Naive thymus-derived CD4-positive, alpha-beta T cell (primary cell): ENCODE results near the gene CPB2. TPM values are rescaled to one million over a fixed set of nuclear protein-coding genes. Genes with fewer than 3 reads are reported as not detected.

Source experiments
- ATAC-seq: fragments of 150-1000 bp; cut with Tn5 transposase; 2 replicates; pipeline ENCODE4 v1.10.0; 2021; ENCODE audit warnings: mild to moderate bottlenecking, moderate library complexity
- CTCF ChIA-PET: fragments of 350-600 bp; sonication (Branson Sonifier 250); formaldehyde crosslinking; loops from one replicate; lab custom pipeline; 2021; ENCODE audit warnings: antibody characterized with exemption; lab: Charles Lee
- POLR2A ChIA-PET: fragments of 350-600 bp; sonication (Branson Sonifier 250); formaldehyde crosslinking; loops from one replicate; lab custom pipeline; 2021; ENCODE audit warnings: antibody characterized with exemption, inconsistent platforms; lab: Charles Lee
- DNase-seq, 9 donors: peaks; one replicate each; pipeline versions ENCODE4 v3.0.0 to v3.0.0-alpha.2; 2020 to 2022; ENCODE audit warnings: mixed read lengths in 1 of 9
- H3K27ac ChIP-seq: one replicate; pipeline ENCODE4 v1.7.0; 2013; ENCODE audit warnings: mild to moderate bottlenecking, low read depth, low read length, moderate library complexity
- H3K27me3 ChIP-seq, 2 donors: one replicate each; pipeline ENCODE4 v1.7.0; 2013; ENCODE audit warnings: low read length in 2 of 2, mild to moderate bottlenecking in 2 of 2, moderate library complexity in 2 of 2; ENCODE audit not compliant: control insufficient read depth in 2 of 2, insufficient read depth in 2 of 2
- H3K36me3 ChIP-seq, 3 experiments: 1 replicate in 2 of 3; 2 replicates in 1 of 3; pipeline ENCODE4 v1.7.0; 2013; ENCODE audit warnings: low read length in 3 of 3, mild to moderate bottlenecking in 3 of 3, moderate library complexity in 1 of 3; ENCODE audit not compliant: insufficient read depth in 3 of 3, control insufficient read depth in 2 of 3
- H3K4me1 ChIP-seq, 2 donors: one replicate each; pipeline ENCODE4 v1.7.0; 2013; ENCODE audit warnings: low read length in 2 of 2, mild to moderate bottlenecking in 2 of 2, moderate library complexity in 1 of 2; ENCODE audit not compliant: control insufficient read depth in 2 of 2, insufficient read depth in 2 of 2
- H3K4me3 ChIP-seq: 2 replicates; pipeline ENCODE4 v1.7.0; 2013; ENCODE audit warnings: mild to moderate bottlenecking, low read length
- H3K9me3 ChIP-seq, 3 experiments: 1 replicate in 2 of 3; 2 replicates in 1 of 3; pipeline ENCODE4 v1.7.0; 2013; ENCODE audit warnings: low read length in 3 of 3; ENCODE audit not compliant: control insufficient read depth in 2 of 3
- H3K27ac Mint-ChIP-seq, 9 donors: one replicate each; pipeline ENCODE4 v1.8.0; 2020 to 2022; ENCODE audit warnings: mixed read lengths in 9 of 9, mild to moderate bottlenecking in 8 of 9, moderate library complexity in 5 of 9, inconsistent platforms in 2 of 9
- H3K27me3 Mint-ChIP-seq, 5 donors: one replicate each; pipeline ENCODE4 v1.8.0; 2021 to 2022; ENCODE audit warnings: mixed read lengths in 5 of 5, mild to moderate bottlenecking in 1 of 5
- H3K36me3 Mint-ChIP-seq, 5 donors: one replicate each; pipeline ENCODE4 v1.8.0; 2020 to 2022; ENCODE audit warnings: mixed read lengths in 5 of 5, mild to moderate bottlenecking in 3 of 5, inconsistent platforms in 1 of 5
- H3K4me1 Mint-ChIP-seq, 7 donors: one replicate each; pipeline ENCODE4 v1.8.0; 2020 to 2022; ENCODE audit warnings: mixed read lengths in 7 of 7, mild to moderate bottlenecking in 3 of 7, inconsistent platforms in 1 of 7
- H3K4me3 Mint-ChIP-seq, 10 donors: one replicate each; pipeline ENCODE4 v1.8.0; 2020 to 2022; ENCODE audit warnings: mild to moderate bottlenecking in 10 of 10, mixed read lengths in 10 of 10, moderate library complexity in 6 of 10, inconsistent platforms in 2 of 10
- H3K9me3 Mint-ChIP-seq, 11 donors: one replicate each; pipeline ENCODE4 v1.8.0; 2020 to 2022; ENCODE audit warnings: mixed read lengths in 11 of 11, mild to moderate bottlenecking in 4 of 11, inconsistent platforms in 1 of 11, moderate library complexity in 1 of 11
- intact Hi-C, 2 donors: fragments of 100-400 bp; cut with micrococcal nuclease; formaldehyde crosslinking; loops; one replicate each; pipeline ENCODE4 v1.15.1; 2023
- polyA plus RNA-seq, 2 donors: library from polyadenylated mRNA; unstranded; fragments of 300-500 nt; fragmentation: Illumina TruSeq; gene quantifications; one replicate each; pipeline ENCODE4 v1.2.3, GENCODE V29; 2021
- total RNA-seq, 6 experiments: library from RNA in 5 of 6; stranded (reverse) in 5 of 6; gene quantifications; 1 replicate in 5 of 6; 2 replicates in 1 of 6; pipeline ENCODE4 v1.2.3 and lab custom pipeline; 2021 to 2026

Gene CPB2
- total and polyA plus RNA-seq, 7 experiments from 2014 or later: not detected

DNA sequence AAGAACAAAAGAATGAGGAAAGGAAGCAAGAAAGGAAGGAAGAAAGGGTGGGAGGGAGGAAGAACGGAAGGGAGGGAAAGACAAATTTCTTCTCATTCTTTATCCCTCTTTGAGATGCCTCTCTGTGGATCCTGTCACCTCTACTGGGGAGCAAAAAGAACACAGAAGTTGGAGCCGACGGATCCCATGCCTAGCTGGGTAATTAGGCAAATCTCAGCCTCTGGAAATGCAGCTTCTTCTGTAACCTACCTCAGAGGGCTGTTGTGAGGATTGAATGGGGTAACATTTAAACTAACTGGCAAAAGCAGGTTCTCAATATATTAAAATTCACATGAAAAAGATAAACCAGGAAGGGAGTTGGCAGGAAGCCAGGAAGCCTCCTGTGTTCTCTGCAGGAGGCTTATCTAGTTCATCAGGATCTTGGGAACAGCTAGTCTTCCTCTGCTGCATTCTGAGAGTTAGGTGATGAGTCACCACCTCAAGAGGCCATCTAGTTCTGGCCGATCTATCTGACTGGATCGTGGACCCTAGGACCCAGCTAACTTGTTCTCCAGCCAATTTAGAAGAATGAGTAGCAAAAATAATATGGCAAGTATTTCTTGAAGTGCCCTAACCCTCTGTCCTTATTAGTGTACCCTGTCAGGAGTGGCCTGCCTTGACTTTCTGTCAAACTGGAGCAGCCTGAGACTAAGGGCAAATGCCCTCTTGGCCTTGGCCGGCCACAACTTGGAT is 15.2 kb upstream of the CPB2 start:
- Histone ChIP-seq H3K4me3 (no peak overlapping the region), H3K9me3 (no peaks in the 10 kb centered on the region), H3K27me3 (no peaks in the 10 kb centered on the region), H3K27ac (no peak overlapping the region), H3K36me3 (no peaks in the 10 kb centered on the region), H3K4me1 (peaks cover 11 to 20% of the 10 kb centered on the region in 2 donors)
- Mint-ChIP-seq H3K4me1 (peaks cover 12 to 53% (median 44%) of the 10 kb centered on the region in 7 donors), H3K4me3 (peak overlapping the region in 1 of 10 donors; percentile 41), H3K27ac (peak overlapping the region in 2 of 9 donors; percentile 9 to 36), H3K27me3 (peaks cover 0 to 30% (median 0%) of the 10 kb centered on the region in 5 donors), H3K9me3 (no peaks in the 10 kb centered on the region), H3K36me3 (no peaks in the 10 kb centered on the region)
- intact Hi-C loops: loop anchor here in 1 of 2 donors (10.0 kb wide), 1 partner anchor 145 kb away; no protein-coding TSS in a partner anchor
- ATAC-seq (no peak), DNase-seq (no peak)
- POLR2A ChIA-PET: interaction anchor here (1.1 to 1.2 kb wide), 2 partner anchors 28 to 63 kb away, joined by 3 read pairs; no protein-coding TSS in a partner anchor
- CTCF ChIA-PET: interaction anchor here (0.7 kb wide), 1 partner anchor 12 kb away, joined by 3 read pairs; no protein-coding TSS in a partner anchor

DNA sequence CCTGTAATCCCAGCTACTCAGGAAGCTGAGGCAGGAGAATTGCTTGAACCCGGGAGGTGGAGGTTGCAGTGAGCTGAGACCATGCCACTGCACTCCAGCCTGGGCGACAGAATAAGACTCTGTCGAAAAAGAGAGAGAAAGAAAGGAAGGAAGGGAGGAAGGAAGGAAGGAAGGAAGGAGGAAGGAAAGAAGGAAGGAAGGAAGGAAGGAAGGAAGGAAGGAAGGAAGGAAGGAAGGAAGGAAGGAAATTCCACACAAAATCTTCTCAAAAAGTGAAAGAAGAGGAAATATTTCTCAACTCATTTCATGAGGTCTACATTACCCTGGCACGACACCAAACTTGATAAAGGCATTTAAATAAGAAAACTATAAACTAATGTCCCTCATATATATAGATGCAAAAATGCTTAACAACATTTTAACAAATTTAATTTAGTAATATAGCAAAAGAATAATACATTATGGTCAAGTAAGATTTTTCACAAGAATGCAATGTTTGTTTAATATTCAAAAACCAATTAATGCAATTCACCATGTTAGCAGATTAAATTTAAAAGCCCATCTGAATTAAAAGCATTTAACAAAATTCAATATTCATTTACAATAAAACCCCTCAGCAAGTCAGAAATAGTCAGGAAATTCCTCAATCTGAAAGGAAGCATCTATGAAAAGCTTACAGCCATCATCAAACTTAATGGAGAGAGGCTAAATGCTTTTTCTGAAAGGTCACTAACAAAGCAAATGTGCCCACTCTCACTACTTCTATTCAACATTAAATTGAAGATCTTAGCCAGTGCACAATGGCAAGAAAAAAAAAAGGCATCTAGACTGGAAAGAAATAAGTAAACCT is 12.0 kb upstream of the CPB2 start:
- ATAC-seq: no peak
- H3K27ac ChIP-seq: no peak overlapping the region
- H3K9me3 ChIP-seq: no peaks in the 10 kb centered on the region
- no peak overlapping the region for H3K4me3 Mint-ChIP-seq
- DNase-seq: no peak
- H3K36me3 Mint-ChIP-seq: peaks cover 0 to 5% (median 0%) of the 10 kb centered on the region in 5 donors
- no peaks in the 10 kb centered on the region for H3K9me3 Mint-ChIP-seq
- peaks cover 0 to 4% of the 10 kb centered on the region in 2 donors for H3K4me1 ChIP-seq
- intact Hi-C loops: no loop called here
- peaks cover 0 to 42% (median 8%) of the 10 kb centered on the region in 5 donors for H3K27me3 Mint-ChIP-seq
- no peak overlapping the region for H3K4me3 ChIP-seq
- H3K27me3 ChIP-seq: peaks cover 0 to 3% of the 10 kb centered on the region in 2 donors
- ChIA-PET CTCF (no interaction called here), POLR2A (no interaction called here)
- peaks cover 0 to 22% (median 16%) of the 10 kb centered on the region in 7 donors for H3K4me1 Mint-ChIP-seq
- no peaks in the 10 kb centered on the region for H3K36me3 ChIP-seq
- H3K27ac Mint-ChIP-seq: peak overlapping the region in 1 of 9 donors; percentile 43

DNA sequence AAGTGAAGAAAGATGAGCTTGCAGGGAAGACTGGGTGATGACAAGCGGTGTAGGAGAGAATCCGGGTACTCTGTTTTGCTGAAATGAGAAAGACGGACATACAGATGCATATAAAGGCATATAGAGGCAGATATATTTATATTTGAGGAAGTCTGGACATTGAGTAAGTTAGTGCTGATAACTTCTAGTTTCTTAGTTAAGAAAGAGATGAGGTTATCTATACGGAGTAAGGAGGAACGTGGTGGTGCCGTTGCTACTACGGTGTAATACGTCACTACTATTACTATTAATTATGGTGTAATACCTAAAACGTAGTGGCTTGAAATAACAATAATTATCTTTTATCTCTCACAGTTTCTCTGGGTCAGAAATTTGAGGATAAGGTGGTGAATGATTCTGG is 9.8 kb upstream of the CPB2 start:
- ChIA-PET CTCF (no interaction called here), POLR2A (interaction anchor here (0.6 to 0.8 kb wide), 2 partner anchors 12 to 59 kb away, joined by 3 to 5 read pairs; no protein-coding TSS in a partner anchor)
- Mint-ChIP-seq H3K36me3 (peaks cover 0 to 5% (median 0%) of the 10 kb centered on the region in 5 donors), H3K4me1 (peaks cover under 1 to 5% (median 3%) of the 10 kb centered on the region in 7 donors), H3K27me3 (peaks cover 10 to 49% (median 12%) of the 10 kb centered on the region in 5 donors), H3K27ac (no peak overlapping the region), H3K4me3 (no peak overlapping the region), H3K9me3 (peaks cover 0 to 2% (median 0%) of the 10 kb centered on the region in 11 donors)
- H3K4me1 ChIP-seq: no peaks in the 10 kb centered on the region
- no peaks in the 10 kb centered on the region for H3K36me3 ChIP-seq
- ATAC-seq: peak; percentile 73
- H3K9me3 ChIP-seq: no peaks in the 10 kb centered on the region
- no peak overlapping the region for H3K4me3 ChIP-seq
- DNase-seq: no peak
- intact Hi-C loops: no loop called here
- H3K27me3 ChIP-seq: peaks cover 0 to 5% of the 10 kb centered on the region in 2 donors
- no peak overlapping the region for H3K27ac ChIP-seq

DNA sequence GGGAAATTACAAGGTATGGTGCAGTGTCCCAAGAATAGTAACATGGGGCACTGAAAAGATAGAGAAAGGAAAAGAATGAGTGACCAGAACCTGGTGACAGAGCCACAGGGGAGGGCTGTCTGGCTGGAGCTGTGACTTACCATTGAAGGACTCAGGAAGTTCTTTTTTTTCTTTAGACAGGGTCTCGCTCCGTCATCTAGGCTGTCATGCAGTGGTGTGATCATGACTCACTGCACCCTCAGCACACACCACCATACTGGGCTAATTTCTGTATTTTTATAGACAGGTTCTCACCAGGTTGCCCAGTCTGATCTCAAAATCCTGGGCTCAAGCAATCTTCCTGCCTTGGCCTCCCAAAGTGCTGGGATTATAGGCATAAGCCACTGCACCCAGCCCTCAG is 8.8 kb upstream of the CPB2 start:
- Histone ChIP-seq H3K27ac (no peak overlapping the region), H3K9me3 (no peaks in the 10 kb centered on the region), H3K4me3 (no peak overlapping the region), H3K4me1 (no peaks in the 10 kb centered on the region), H3K36me3 (no peaks in the 10 kb centered on the region), H3K27me3 (peaks cover 0 to 5% of the 10 kb centered on the region in 2 donors)
- intact Hi-C loops: no loop called here
- DNase-seq (no peak), ATAC-seq (peak; percentile 73)
- peaks cover 11 to 50% (median 13%) of the 10 kb centered on the region in 5 donors for H3K27me3 Mint-ChIP-seq
- H3K27ac Mint-ChIP-seq: no peak overlapping the region
- no peak overlapping the region for H3K4me3 Mint-ChIP-seq
- peaks cover 0 to 2% (median 0%) of the 10 kb centered on the region in 11 donors for H3K9me3 Mint-ChIP-seq
- peaks cover 0 to 5% (median 0%) of the 10 kb centered on the region in 5 donors for H3K36me3 Mint-ChIP-seq
- peaks cover 0 to 4% (median 0%) of the 10 kb centered on the region in 7 donors for H3K4me1 Mint-ChIP-seq
- ChIA-PET POLR2A (no interaction called here), CTCF (no interaction called here)

DNA sequence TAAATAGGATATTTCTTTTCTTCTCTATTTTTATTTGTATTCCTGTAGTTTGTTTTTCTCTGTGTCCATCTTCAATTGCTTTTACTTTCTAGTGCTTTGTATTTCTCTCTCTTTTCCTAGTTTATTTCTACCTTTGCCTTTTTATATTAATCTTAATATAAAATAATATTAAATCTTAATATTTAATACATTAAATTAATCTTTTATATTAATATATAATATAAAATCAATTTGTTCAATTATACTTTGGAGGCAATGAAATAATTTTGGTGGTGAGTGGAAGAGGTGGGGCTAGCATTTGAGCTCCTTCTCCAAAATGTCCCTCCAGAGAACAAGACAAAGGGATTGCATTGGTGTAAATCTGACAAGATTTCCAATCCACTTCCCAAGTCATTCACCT is 6.3 kb upstream of the CPB2 start:
- H3K4me3 Mint-ChIP-seq: no peak overlapping the region
- peaks cover 0 to 5% (median 0%) of the 10 kb centered on the region in 5 donors for H3K36me3 Mint-ChIP-seq
- H3K27ac Mint-ChIP-seq: no peak overlapping the region
- Histone ChIP-seq H3K36me3 (no peaks in the 10 kb centered on the region), H3K9me3 (no peaks in the 10 kb centered on the region), H3K4me3 (no peak overlapping the region), H3K4me1 (peaks cover 0 to 4% of the 10 kb centered on the region in 2 donors), H3K27me3 (peaks cover 0 to 5% of the 10 kb centered on the region in 2 donors), H3K27ac (no peak overlapping the region)
- H3K9me3 Mint-ChIP-seq: peaks cover 0 to 2% (median 0%) of the 10 kb centered on the region in 11 donors
- intact Hi-C loops: no loop called here
- ChIA-PET POLR2A (interaction anchor here (0.5 kb wide), 1 partner anchor 39 kb away, joined by 3 read pairs; no protein-coding TSS in a partner anchor), CTCF (no interaction called here)
- H3K27me3 Mint-ChIP-seq: peaks cover 12 to 40% (median 17%) of the 10 kb centered on the region in 5 donors
- H3K4me1 Mint-ChIP-seq: peaks cover 5 to 15% (median 11%) of the 10 kb centered on the region in 7 donors
- no peak for ATAC-seq
- no peak for DNase-seq

DNA sequence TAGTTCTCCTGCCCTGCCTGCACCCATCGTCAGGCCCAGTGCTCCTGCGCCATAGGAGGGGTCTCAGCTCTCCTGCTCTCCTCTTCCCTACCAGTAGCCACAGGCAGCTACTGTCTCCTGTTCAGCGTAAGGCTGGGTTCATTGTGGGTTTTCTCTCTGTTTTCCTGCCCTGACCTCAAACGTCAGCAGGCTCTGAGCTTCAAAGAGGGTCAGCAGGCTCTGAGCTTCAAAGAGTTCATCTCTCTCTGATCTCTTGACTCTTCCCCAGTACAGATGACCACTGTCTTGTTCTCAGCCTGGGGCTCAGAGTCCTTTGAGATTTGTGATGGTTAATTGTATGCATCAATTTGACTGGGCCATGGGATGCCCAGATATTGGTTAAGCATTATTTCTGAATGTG is 4.6 kb upstream of the CPB2 start:
- Histone ChIP-seq H3K36me3 (no peaks in the 10 kb centered on the region), H3K27me3 (peaks cover 0 to 5% of the 10 kb centered on the region in 2 donors), H3K9me3 (no peaks in the 10 kb centered on the region), H3K4me3 (no peak overlapping the region), H3K4me1 (peaks cover 0 to 4% of the 10 kb centered on the region in 2 donors), H3K27ac (no peak overlapping the region)
- H3K4me1 Mint-ChIP-seq: peaks cover 5 to 15% (median 11%) of the 10 kb centered on the region in 7 donors
- H3K9me3 Mint-ChIP-seq: peaks cover 0 to 2% (median 0%) of the 10 kb centered on the region in 11 donors
- ChIA-PET CTCF (no interaction called here), POLR2A (no interaction called here)
- no peak for DNase-seq
- H3K27ac Mint-ChIP-seq: no peak overlapping the region
- intact Hi-C loops: no loop called here
- no peak for ATAC-seq
- peaks cover 12 to 36% (median 17%) of the 10 kb centered on the region in 5 donors for H3K27me3 Mint-ChIP-seq
- H3K4me3 Mint-ChIP-seq: no peak overlapping the region
- H3K36me3 Mint-ChIP-seq: peaks cover 0 to 5% (median 0%) of the 10 kb centered on the region in 5 donors
